Stimulated activated CD4-positive, alpha-beta T cell treated with anti-CD3 and anti-CD28 coated beads, Interleukin-2, amount 100 ng/mL, for 4 hours (primary cell): ENCODE data around the gene TAF4B.
"Not testable (repeated sequence)": the region's sequence is repeated elsewhere in the genome, so short reads cannot be mapped to it uniquely, and the experiment has no call there.

Experiments used
- DNase-seq: peaks from one replicate; pipeline ENCODE4 v3.0.0-alpha.2; 2020; ENCODE audit warnings: low read depth

The TAF4B gene

DNA sequence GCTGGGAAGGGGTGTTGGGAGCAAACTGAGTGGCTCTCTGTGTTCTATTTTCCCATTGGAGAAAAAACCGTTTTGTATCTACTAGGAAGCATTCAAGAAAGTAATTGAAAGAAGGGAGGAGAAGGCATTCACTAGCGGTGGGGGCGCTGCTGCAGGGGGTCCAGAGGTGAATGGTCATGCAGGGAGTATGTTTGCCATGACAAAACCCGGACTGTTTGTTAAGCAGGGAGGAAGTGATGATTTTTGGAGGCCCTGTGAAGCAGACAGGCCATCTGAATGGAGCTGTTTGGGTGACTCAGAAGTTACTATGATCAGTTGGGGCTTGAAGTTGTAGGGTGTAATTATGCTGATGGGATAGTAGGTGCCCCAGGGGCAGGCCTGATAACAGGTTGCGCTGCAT is 7.0 kb downstream of the TAF4B start:
- no peak for DNase-seq

DNA sequence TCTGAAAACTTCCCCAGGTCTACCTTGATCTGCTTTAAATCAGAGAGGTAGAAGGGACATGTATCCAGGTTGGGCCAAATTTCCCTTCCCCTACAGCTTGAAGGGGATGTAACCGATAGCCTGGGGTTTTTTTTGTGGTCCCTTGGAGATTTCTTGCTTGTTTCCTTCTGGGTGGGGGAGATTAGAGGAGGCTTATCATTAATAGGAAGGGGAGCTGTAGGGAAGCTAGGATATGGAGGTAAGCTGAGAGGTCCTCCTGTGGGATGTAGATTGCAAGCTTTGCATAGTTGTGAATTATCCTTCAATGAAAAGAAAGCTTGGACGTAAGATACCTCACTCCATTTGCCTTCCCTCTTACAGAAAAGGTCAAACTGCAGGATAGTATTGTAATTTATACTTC is 11.1 kb downstream of the TAF4B start:
- not testable (repeated sequence) for DNase-seq

DNA sequence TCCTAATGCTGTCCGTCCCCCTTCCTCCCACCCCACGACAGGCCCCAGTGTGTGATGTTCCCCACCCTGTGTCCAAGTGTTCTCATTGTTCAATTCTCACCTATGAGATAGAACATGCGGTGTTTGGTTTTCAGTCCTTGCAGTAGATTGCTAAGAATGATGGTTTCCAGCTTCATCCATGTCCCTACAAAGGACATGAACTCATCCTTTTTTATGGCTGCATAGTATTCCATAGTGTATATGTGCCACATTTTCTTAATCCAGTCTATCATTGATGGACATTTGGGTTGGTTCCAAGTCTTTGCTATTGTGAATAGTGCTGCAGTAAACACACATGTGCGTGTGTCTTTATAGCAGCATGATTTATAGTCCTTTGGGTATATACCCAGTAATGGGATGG is 12.5 kb downstream of the TAF4B start:
- not testable (repeated sequence) for DNase-seq

DNA sequence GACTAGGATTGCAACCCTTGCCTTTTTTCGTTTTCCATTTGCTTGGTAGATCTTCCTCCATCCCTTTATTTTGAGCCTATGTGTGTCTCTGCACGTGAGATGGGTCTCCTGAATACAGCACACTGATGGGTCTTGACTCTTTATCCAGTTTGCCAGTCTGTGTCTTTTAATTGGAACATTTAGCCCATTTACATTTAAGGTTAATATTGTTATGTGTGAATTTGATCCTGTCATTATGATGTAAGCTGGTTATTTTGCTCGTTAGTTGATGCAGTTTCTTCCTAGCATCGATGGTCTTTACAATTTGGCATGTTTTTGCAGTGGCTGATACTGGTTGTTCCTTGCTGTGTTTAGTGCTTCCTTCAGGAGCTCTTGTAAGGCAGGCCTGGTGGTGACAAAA is 16.1 kb downstream of the TAF4B start:
- DNase-seq: not testable (repeated sequence)

DNA sequence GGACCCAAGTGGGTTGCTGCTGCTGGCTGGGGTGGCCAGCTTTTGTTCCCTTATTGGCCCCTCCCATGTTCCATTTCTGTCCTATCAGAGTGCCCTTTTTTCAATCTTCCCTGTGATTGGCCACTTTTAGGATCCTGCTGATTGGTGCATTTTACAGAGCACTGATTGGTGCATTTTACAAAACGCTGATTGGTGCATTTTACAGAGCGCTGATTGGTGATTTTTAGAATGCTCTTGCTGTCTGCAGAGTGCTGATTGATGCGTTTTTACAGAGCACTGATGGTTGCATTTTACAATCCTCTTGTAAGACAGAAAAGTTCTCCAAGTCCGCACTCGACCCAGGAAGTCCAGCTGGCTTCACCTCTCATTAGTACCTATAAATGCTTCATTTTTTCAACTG is 19.2 kb downstream of the TAF4B start:
- DNase-seq: not testable (repeated sequence)

DNA sequence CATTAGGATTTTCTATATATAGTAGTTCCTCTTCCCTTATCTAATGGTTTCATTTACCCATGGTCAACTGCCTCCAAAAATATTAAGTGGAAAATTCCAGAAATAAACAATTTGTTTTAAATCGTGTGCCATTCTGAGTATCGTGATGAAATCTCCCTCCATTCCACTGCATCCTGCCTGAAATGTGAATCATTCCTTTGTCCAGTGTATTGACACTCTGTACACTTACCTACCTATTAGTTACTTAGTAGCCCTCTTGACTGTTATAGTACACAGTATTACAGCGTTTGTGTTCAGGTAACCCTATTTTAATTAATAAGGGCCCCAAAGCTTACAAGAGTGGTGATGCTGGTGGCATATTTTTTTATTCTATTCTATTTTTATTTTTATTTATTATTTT is 26.2 kb downstream of the TAF4B start:
- no peak for DNase-seq

DNA sequence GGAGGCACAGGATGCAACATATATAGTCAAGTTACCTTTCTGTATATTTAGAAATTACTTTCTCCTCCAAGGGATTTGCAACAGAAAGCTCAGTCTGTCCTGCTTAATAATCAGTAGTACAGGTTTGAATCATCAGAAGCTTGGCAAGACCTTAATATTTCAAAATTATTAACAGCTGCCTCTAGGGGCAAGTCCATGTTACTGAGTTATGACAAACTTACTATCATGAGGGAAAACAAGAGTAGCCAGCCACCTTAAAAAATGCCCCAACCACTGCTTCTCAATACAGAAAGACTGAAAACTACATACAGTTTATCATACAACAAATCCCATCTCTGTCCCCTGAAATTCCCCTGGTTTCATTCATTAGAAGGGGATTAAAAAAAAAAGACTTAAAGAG is 28.6 kb downstream of the TAF4B start:
- DNase-seq: not testable (repeated sequence)

DNA sequence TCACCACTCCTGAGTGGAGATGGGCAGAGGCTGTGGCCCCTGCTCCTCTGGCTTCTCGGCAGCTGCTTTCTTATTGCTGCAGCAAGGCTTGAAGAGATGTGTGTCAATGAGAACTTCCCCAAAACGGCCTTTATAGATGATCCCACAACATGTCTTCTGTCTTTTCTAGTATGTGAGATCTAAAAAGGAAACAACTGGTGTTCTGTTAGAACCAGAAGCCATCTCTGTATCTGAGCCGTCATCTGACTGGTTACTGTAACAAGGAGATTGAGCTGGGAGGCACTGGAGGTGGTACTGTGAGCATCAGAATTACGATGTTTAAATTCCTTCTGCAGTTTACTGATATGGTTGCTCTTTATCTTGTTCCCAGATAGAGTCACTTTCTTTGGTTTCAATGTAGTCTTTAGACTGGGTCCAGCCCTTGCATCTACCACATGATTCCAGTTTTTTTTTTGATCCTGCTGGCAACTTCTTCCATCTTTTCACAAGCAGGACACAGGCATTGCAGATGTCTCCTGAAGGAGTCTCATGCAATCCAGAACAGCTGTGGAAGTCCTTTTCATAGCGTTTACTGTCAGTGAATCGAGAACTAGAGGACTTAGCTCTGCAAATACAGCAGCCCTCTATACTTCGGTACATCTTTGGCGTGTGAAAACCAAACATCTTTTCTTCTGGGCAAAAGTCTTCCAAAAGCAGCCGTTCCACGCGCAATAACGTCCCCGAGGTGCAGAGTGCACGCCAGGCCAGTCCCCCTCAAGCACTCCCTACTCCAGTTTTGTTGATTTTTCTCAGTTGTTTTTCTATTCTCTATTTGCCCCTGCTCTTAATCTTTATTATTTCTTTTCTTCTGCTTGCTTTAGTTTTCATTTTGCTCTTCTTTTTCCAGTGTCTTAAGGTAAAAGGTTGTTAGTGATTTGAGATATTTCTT is 29.7 kb downstream of the TAF4B start:
- no peak for DNase-seq

DNA sequence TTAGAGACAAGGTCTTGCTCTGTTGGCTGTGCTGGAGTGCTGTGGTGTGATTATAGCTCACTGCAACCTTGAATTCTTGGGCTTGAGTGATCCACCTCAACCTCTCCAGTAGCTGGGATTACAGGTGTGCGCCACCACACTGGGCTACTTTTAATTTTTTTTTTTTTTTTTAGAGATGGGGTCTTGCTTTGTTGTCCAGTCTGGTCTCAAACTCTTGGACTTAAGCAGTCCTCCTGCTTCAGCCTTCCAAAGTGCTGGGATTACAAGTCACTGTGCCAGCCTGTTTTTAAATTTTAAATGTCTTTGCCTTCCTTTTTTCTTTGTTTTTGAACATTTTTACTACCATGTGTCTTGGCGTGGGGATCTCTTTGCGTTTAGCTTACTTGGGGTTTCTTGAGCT is 32.5 kb downstream of the TAF4B start:
- no peak for DNase-seq

DNA sequence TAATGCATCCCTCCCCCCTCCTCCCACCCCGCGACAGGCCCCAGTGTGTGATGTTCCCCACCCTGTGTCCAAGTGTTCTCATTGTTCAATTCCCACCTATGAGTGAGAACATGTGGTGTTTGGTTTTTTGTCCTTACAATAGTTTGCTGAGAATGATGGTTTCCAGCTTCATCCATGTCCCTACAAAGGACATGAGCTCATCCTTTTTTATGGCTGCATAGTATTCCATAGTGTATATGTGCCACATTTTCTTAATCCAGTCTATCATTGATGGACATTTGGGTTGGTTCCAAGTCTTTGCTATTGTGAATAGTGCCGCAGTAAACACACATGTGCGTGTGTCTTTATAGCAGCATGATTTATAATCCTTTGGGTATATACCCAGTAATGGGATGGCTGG is 33.2 kb downstream of the TAF4B start:
- not testable (repeated sequence) for DNase-seq

DNA sequence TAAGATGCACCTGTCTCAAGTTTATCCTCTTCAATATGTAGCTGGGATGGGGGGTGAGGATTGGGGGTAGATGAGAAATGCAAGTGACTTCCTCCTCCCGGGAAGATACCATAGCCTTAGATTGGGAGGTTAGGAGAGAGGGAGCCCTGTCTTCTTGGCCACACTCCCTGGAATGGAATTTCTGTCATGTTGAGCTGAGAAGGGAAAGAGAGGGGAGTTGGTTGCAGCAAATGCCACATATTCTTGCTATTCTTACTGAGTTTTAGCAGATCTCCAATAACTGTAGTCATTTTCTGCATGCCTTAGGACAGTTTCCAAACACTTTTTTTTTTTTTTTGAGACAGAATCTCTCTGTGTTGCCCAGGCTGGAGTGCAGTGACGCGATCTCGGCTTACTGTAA is 35.9 kb downstream of the TAF4B start:
- no peak for DNase-seq

DNA sequence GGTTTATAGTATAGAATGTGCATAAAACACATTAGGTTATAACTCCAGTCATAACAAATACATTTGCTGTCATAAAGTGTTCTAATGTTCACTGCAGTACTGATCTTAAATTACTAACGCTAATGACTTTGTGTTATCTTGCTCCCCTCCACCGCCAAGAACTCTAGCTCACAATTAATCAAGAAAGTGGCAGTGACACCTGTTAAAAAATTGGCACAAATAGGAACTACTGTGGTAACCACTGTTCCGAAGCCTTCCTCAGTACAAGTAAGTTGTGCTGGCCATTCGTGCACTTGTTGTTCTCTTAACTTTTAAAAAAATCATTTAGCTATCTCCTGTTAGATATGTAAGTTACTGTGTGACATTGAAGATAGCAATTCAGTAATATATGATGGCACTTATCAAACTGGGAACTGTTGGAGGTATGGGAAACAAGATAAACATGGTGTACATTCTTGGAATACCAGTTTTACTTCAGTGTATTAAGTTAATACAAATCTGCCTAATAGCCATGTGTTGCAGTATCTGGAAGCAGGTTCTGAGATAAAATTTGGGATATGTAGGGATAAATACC is 41.2 kb downstream of the TAF4B start:
- DNase-seq: no peak

DNA sequence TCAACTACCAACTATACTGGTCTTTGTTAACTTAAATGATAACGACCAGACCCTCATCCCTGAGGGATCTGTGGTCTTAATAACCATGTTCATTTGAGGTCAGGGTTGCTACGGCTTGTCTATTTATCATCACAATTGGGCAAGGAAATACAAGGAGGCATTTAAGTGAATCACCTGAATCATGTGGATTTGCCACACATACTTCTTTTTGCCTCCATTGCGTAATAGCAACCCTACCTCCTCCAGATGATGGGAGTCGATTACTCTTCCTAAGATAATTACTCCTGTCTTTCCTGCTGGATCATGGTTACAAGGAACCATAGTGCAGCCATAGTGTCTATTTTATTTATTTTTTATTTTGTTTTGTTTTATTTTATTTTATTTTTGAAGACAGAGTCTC is 42.2 kb downstream of the TAF4B start:
- no peak for DNase-seq

DNA sequence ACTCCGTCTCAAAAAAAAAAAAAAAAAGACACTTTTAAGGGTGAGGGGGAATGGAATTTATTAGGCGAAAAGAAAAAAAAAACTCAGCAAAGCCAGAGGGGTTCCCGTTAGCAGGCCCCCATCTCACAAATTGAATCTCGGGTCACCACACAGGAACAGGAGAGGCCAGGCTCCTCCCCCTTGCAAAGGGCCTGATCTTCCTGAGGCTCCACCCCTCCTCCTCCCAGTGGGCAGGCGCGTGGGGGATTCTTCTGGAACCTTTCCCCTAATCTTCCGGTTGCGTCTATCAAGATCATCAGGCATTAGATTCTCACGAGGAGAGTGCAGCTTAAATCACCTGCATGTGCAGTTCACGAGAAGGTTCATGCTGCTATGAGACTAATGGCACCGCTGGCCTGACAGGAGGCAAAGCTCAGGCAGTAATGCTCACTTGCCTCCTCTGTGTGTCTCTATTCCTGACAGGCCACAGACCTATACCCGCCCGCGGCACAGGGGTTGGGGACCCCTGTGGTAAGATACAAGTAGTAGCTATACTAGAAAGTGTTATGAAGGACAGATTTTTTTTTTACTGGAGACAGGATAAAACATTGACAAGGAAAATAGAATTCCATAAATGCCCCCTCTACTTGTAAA is 45.8 kb downstream of the TAF4B start:
- DNase-seq: no peak

DNA sequence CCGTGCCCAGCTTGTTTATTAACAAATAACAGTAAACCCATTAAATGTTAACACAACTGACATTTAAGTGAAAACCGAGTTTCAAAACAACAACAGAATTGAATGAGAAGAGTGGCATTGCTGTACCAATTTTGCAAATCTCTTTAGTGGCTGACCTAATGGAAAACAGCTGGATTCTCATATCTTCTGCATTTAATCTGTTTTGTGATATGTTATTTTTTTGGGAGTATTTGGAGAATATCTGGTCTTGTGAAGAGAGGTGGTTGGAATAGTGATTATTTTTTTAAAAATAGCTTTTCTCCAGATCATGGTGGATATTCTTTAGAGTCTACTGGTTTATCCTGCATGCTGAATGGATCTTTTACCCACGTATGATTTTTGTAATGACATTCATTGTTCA is 51.1 kb downstream of the TAF4B start:
- DNase-seq: no peak

DNA sequence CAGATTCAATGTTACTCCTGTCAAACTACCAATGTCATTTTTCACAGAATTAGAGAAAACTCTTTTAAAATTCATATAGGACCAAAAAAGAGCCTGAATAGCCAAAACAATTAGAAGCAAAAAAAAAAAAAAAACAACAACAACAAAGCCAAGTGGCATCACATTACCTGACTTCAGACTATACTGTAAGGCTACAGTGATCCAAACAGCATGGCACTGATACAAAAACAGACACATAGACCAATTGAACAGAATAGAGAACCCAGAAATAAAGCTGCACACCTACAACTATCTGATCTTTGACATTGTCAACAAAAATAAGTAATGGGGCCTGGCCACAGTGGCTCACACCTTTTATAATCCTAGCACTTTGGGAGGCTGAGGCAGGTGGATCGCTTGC is 53.2 kb downstream of the TAF4B start:
- no peak for DNase-seq

DNA sequence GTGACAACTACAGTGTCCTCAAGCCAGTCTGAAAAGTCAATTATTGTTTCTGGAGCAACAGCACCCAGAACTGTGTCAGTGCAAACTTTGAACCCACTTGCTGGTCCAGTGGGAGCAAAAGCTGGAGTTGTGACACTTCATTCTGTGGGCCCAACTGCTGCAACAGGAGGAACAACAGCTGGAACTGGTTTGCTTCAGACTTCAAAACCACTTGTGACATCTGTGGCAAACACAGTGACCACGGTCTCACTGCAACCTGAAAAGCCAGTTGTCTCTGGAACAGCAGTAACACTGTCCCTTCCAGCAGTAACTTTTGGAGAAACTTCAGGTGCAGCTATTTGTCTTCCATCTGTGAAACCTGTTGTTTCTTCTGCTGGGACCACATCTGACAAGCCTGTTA is 59.8 kb downstream of the TAF4B start:
- no peak for DNase-seq

DNA sequence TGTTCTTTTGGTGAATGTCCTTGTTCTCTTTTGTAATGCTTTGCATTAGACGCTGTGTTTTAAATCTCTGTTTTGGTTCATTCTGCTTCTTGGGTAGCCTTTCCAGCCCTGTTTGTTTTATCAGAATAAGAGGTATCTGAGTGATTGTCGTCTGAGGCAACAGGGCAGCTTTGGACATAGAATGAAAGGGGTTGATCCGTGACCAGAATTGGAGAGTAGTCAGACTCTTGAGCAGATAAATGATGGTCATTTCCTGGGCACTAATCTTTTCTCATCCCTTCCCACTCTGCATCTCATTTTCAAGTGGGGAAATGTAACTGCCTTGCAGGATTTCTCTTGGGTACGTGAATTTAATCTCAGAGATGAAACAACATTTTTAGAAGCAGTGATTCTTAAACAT is 61.4 kb downstream of the TAF4B start:
- no peak for DNase-seq

DNA sequence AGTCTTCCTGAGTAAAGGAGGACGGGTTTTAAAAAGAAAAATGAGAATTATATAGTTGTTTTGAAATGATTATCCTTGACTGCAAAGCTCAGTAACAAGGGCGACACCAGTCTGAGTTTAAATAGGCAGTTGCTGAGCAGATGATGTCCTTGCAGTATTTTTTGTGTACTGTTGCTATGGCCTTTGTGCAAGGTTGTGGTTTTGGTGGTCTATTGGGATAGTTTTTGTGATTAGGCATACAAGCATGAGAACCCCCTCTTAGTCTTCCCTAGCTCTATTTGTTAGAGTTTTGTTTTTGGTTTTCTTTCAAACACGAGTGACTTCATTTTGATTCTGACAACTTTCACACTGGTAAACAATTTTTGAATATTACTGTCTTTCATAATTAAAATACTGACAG is 64.1 kb downstream of the TAF4B start:
- no peak for DNase-seq

DNA sequence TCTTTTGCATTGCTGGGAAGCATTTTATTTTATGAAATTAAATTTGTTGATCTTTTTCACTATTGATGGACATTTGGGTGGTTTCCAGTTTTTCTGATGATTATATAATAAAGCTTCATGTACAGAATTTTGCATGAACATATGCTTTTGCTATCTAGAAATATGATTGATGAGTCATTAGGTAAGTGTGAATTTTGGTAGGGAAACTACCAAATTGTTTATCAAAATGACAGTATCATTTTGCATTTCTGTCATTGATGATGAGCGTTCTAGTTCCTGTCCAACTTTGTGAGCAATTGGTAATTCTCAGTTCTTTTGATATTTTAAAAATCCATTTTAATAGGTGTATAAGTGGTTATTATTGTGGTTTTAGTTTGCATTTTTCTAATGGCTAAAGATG is 67.7 kb downstream of the TAF4B start:
- DNase-seq: no peak

DNA sequence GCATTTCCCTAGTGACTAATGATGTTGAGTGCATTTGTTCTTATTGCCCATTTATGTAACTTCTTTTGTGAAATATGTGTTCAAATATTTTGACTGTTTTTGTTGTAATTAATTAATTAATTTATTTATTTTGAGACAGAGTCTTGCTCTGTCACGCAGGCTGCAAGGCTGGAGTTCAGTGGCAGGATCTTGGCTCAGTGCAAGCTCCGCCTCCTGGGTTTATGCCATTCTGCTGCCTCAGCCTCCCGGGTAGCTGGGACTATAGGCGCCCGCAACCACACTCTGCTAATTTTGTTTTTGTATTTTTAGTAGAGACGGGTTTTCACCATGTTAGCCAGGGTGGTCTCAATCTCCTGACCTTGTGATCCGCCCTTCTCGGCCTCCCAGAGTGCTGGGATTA is 71.9 kb downstream of the TAF4B start:
- DNase-seq: no peak

DNA sequence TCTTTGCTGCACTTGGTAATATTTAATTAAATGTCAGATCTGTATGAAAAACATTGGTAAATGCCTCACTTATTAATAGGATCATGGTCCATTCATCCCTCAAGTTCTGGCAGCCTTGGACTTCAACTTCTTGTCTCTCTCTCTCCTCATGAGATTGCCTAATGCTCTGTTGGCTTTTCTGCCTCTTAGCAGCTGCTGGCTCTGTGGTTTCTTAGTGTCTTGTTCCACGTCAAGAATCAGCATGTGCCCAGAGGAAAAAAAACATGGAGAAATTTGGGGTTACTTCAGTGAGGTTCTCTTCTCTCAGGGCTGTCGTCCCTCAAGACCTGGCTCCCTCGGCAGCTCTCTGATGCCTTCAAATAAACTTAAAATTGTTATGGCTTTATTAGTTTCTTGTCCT is 75.4 kb downstream of the TAF4B start:
- DNase-seq: no peak

DNA sequence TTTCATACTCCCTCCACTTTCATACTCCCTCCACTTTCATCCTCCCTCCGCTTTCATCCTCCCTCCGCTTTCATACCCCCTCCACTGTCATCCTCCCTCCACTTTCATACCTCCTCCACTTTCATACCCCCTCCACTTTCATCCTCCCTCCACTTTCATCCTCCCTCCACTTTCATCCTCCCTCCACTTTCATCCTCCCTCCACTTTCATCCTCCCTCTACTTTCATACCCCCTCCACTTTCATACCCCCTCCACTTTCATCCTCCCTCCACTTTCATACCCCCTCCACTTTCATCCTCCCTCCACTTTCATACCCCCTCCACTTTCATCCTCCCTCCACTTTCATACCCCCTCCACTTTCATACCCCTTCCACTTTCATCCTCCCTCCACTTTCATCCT is 77.0 kb downstream of the TAF4B start:
- DNase-seq: not testable (repeated sequence)
